22Rv1 (cell line): ENCODE data around the gene COL27A1.

Experiments
- H3K27ac ChIP-seq: fragments of 450-650 bp; 2 replicates; pipeline ENCODE4 v1.5.1; 2017
- ZFX ChIP-seq: fragments of 450-650 bp; IDR thresholded peaks from 2 replicates; pipeline ENCODE4 v1.6.1; 2017; ENCODE audit warnings: antibody characterized with exemption, borderline replicate concordance
- TF ChIP-seq, protein P1 (sequence below): fragments of 450-650 bp; IDR thresholded peaks from 2 replicates; pipeline ENCODE4 v1.5.1; 2017; ENCODE audit warnings: mild to moderate bottlenecking

Gene COL27A1

DNA sequence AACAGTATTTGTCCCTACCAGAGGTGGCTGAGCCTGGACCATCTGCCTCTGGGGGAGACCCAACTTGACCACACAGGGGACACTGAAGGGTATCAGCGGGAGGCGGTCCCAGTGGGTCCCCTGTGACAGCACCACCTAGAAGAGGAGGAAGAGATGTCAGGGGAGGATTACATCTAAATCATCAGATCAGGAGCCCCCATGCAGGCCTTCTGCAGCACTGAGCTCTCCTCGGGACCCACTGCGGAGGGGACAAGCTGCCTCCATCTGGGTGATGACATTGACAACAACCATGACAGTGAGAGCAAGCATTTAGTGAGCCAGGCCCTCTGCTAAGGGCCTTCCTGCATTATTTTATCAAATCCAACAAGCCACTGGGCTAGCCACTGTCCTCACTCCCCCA, 186.7 kb downstream of the COL27A1 start:
- TF ChIP-seq ZFX: no peak
- TF ChIP-seq, protein P1, sequence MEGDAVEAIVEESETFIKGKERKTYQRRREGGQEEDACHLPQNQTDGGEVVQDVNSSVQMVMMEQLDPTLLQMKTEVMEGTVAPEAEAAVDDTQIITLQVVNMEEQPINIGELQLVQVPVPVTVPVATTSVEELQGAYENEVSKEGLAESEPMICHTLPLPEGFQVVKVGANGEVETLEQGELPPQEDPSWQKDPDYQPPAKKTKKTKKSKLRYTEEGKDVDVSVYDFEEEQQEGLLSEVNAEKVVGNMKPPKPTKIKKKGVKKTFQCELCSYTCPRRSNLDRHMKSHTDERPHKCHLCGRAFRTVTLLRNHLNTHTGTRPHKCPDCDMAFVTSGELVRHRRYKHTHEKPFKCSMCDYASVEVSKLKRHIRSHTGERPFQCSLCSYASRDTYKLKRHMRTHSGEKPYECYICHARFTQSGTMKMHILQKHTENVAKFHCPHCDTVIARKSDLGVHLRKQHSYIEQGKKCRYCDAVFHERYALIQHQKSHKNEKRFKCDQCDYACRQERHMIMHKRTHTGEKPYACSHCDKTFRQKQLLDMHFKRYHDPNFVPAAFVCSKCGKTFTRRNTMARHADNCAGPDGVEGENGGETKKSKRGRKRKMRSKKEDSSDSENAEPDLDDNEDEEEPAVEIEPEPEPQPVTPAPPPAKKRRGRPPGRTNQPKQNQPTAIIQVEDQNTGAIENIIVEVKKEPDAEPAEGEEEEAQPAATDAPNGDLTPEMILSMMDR: no peak
- no peak overlapping the region for H3K27ac ChIP-seq

DNA sequence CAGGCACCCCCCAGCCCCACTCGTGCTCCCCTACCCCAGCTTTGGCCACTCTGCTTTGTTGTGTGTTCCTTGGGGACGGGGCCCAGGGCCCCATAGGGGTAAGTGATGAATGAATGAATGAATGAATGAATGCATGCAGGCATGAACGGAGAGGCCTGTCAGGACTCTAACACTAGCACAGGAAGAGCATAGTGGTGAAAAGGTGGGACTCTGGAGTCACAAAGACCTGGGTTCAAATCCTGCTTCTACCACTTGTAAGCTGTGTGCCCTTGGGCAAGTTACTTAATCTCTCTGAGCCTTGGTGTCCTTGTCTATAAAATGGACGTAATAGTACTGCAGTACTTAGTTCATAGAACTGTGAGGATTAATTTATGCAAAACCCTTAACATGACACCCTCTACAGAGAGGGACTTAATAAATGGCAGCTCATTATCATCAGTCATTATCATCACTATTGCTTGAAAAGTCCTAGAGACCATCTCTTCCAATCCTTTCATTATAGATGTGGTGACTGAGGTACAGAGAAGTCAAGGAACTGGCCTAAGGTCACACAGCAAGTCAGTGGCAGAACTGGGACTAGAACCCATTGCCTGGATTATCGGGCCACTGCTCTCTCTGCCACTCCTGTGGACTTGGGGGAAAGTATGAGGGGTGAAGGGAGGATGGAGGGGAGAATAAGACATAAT, 187.6 kb downstream of the COL27A1 start:
- no peak for TF ChIP-seq ZFX
- TF ChIP-seq, protein P1: no peak
- H3K27ac ChIP-seq: no peak overlapping the region

DNA sequence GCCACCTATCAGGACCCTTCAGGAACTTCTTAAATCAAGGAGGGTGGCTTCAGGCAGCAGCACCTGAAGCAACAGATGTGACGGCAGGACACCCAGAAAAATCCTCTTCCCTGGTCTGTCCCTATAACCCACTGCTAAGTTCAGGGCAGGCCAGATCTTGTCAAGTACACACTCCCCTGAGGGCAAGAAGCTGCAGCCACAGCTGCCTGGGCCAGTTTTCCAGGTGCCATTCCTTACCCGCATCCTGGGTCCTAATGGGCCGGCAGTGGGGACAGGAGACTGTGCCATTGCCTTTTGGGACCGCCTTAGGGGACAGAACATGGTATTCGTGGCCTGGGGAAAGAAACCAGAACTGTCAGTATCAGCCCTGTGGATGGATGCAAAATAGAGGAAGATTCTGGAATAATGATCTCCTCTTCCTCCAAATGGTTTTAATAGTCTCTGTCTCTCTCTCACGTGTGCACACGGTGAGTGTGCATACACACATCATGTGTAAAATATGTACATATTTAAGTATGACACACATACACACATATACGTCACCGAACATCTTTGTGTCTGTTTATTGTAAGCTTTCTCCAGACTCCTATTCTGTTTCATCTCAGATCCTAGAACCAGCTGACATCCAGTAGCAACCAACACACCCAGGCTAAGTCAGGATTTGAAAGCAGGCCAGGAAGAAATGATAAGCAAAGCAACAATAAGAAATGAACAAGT, 188.3 kb downstream of the COL27A1 start:
- TF ChIP-seq ZFX: no peak
- TF ChIP-seq, protein P1: no peak
- H3K27ac ChIP-seq: no peak overlapping the region

DNA sequence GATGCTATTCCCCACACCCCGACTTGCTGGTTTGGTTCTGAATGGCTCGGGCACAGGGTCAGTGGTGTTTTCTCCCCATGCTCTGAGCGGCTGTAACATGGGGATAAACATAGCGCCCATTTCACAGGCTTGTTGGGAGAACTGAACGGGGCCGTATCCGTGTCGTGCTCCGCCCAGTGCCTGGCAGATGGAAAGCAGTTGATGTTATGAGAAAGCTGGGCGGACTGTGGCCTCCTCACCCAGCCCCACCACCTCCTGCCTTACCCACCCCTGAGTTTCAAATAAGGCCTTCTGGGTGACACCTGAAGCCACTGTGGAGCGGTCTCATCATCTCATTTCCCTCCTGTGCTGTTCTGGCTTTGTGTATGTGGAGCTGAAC, 188.8 kb downstream of the COL27A1 start:
- H3K27ac ChIP-seq: no peak overlapping the region
- TF ChIP-seq ZFX: no peak
- TF ChIP-seq, protein P1: no peak

DNA sequence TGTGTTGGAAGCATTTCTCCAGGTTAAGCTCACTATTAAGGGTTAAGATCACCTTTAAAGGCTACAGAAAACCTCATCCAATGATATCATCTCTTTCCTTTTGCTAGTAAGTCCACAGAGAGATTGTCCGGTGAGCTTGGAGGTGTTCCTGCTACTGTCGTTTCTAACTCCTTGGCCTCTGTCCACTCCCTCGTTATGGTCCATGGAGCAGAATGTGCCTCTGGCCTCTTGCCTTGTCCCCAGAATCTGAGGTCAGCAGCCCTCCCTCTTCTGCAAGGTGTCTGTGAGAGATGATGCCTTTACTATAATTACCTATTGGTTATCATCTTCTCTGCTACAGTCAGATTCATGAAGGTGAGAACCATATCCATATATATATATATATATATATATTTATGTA, 189.4 kb downstream of the COL27A1 start:
- no peak overlapping the region for H3K27ac ChIP-seq
- TF ChIP-seq, protein P1: no peak
- no peak for TF ChIP-seq ZFX

DNA sequence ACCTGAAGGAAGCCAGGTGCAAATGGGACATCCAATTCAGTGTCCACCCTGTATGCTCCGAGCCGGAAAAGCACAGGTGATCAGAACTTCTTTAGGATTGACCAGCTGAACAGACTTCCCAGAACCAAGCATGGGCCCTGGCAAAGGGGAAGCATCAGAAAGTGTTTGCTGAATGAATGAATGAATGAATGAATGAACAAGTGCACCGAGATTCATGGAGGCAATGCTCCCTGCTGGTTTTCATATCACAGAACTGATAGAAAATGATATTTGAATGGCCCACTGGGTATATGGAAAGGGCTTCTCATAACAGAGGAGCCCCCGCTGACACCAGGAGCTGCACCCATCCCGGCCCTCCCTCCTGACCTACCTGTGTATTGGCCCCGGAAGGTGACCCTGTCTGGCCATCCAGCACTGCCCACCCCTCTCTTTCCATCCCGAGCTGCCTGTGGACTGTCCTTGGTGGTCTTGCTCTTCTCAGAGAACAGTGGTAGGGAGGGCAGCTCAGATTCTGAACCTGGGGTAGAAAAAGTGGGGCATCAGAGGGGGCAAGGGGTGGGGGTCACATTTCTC, 190.2 kb downstream of the COL27A1 start:
- H3K27ac ChIP-seq: no peak overlapping the region
- TF ChIP-seq, protein P1: no peak
- TF ChIP-seq ZFX: no peak

DNA sequence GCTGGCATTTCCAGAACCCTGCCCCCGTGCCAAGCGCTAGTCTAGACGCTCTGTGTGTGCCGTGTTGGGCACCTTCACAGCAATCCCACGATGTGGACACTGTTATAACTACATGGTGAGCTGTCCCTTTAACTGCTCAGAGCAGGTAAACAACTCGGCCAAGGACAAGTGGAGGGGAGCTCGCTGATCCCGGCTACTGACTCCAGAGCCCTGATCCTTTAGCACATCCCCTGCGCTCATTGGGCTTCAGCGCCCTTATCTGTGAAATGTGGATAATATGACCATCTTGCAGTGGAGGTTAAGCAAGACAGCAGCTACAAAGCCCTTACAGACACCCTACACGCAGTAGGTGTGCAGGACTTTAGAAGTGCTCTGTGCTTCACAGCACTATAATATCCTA, 190.8 kb downstream of the COL27A1 start:
- no peak for TF ChIP-seq ZFX
- TF ChIP-seq, protein P1: no peak
- H3K27ac ChIP-seq: no peak overlapping the region
